HG03103 (cell line): ENCODE results near the gene SLC38A3.

ENCODE experiments used
- ATAC-seq: cut with Tn5 transposase; IDR thresholded peaks from one replicate; pipeline ENCODE4 v1.9.1; 2021; ENCODE audit warnings: low read depth; ENCODE audit not compliant: unreplicated experiment

SLC38A3 gene

GRCh38 chr3:50168791-50169190 lies 36.3 kb upstream of the SLC38A3 start:
- ATAC-seq = no peak

- no peak for ATAC-seq
These were observed 35.7 kb upstream of the SLC38A3 start for GRCh38 chr3:50169232-50169832.

- ATAC-seq = no peak
These were observed 35.2 kb upstream of the SLC38A3 start for GRCh38 chr3:50169858-50170257.

GRCh38 chr3:50170689-50171088 lies 34.4 kb upstream of the SLC38A3 start:
- no peak for ATAC-seq

GRCh38 chr3:50171540-50172301 lies 33.4 kb upstream of the SLC38A3 start:
- no peak for ATAC-seq

GRCh38 chr3:50172626-50173220 lies 32.3 kb upstream of the SLC38A3 start:
- no peak for ATAC-seq

GRCh38 chr3:50173685-50174516 lies 31.2 kb upstream of the SLC38A3 start:
- ATAC-seq = no peak

- ATAC-seq = no peak
These were observed 30.6 kb upstream of the SLC38A3 start for GRCh38 chr3:50174517-50174895.

- no peak for ATAC-seq
These were observed 30.0 kb upstream of the SLC38A3 start for GRCh38 chr3:50174947-50175524.

GRCh38 chr3:50177346-50177745 lies 27.7 kb upstream of the SLC38A3 start:
- ATAC-seq = no peak

- no peak for ATAC-seq
These were observed 25.4 kb upstream of the SLC38A3 start for GRCh38 chr3:50179710-50180109.

GRCh38 chr3:50181985-50182384 lies 23.1 kb upstream of the SLC38A3 start:
- ATAC-seq = no peak

GRCh38 chr3:50182533-50183099 lies 22.5 kb upstream of the SLC38A3 start:
- ATAC-seq = no peak

- no peak for ATAC-seq
These were observed 21.3 kb upstream of the SLC38A3 start for GRCh38 chr3:50183755-50184154.

- ATAC-seq = no peak
These were observed 20.7 kb upstream of the SLC38A3 start for GRCh38 chr3:50184242-50184978.

GRCh38 chr3:50185230-50185629 lies 19.8 kb upstream of the SLC38A3 start:
- ATAC-seq = no peak

- ATAC-seq = no peak
These were observed 19.0 kb upstream of the SLC38A3 start for GRCh38 chr3:50186096-50186495.

- no peak for ATAC-seq
These were observed 17.3 kb upstream of the SLC38A3 start for GRCh38 chr3:50187750-50188149.

- no peak for ATAC-seq
These were observed 15.8 kb upstream of the SLC38A3 start for GRCh38 chr3:50189274-50189673.

- ATAC-seq = no peak
These were observed 15.1 kb upstream of the SLC38A3 start for GRCh38 chr3:50189989-50190388.
